GM18861 (cell line): Measurements from ENCODE around the gene ZNF557.
"Not testable (repeated sequence)": the region's sequence is repeated elsewhere in the genome, so short reads cannot be mapped to it uniquely, and the experiment has no call there.

ENCODE experiments used
- ATAC-seq: cut with Tn5 transposase; IDR thresholded peaks from one replicate; pipeline ENCODE4 v1.9.1; 2021; ENCODE audit not compliant: unreplicated experiment

ZNF557 gene

GRCh38 chr19:7069042-7069903 lies at the start of gene ZNF557:
TSS of gene ZNF557 (plus strand) at chr19:7069703. CDS start at chr19:7075075, 5,372 bp downstream.
- peak; percentile 74 for ATAC-seq

GRCh38 chr19:7021331-7021730 lies 48.2 kb upstream of the ZNF557 start, which contains the start of gene MBD3L2B:
TSS of gene MBD3L2B (minus strand) at chr19:7021431. CDS start at chr19:7021397, 34 bp downstream.
- ATAC-seq: not testable (repeated sequence)

GRCh38 chr19:7028790-7029189 lies 40.7 kb upstream of the ZNF557 start:
- ATAC-seq: not testable (repeated sequence)

- not testable (repeated sequence) for ATAC-seq
Observed at GRCh38 chr19:7030278-7030677, 39.2 kb upstream of the ZNF557 start, which contains the start of gene MBD3L5. TSS of gene MBD3L5 (plus strand) at chr19:7030578. CDS start at chr19:7030612, 34 bp downstream.

- not testable (repeated sequence) for ATAC-seq
Observed at GRCh38 chr19:7040079-7040478, 29.4 kb upstream of the ZNF557 start, which contains the start of gene MBD3L4. TSS of gene MBD3L4 (minus strand) at chr19:7040179. CDS start at chr19:7040144, 35 bp downstream.

- not testable (repeated sequence) for ATAC-seq
Observed at GRCh38 chr19:7041563-7041962, 27.9 kb upstream of the ZNF557 start.

- not testable (repeated sequence) for ATAC-seq
Observed at GRCh38 chr19:7049021-7049420, 20.5 kb upstream of the ZNF557 start, which contains the start of gene MBD3L2. TSS of gene MBD3L2 (plus strand) at chr19:7049321. CDS start at chr19:7049374, 53 bp downstream.

GRCh38 chr19:7051421-7051820 lies 18.1 kb upstream of the ZNF557 start:
- not testable (repeated sequence) for ATAC-seq

GRCh38 chr19:7052896-7053295 lies 16.6 kb upstream of the ZNF557 start:
- not testable (repeated sequence) for ATAC-seq

GRCh38 chr19:7054635-7055368 lies 14.7 kb upstream of the ZNF557 start:
- not testable (repeated sequence) for ATAC-seq

- not testable (repeated sequence) for ATAC-seq
Observed at GRCh38 chr19:7055679-7056078, 13.8 kb upstream of the ZNF557 start.

- ATAC-seq: not testable (repeated sequence)
Observed at GRCh38 chr19:7056371-7056770, 13.1 kb upstream of the ZNF557 start.

GRCh38 chr19:7058576-7058975 lies 10.9 kb upstream of the ZNF557 start, which contains the start of gene MBD3L3:
TSS of gene MBD3L3 (minus strand) at chr19:7058676. CDS start at chr19:7058605, 71 bp downstream.
- not testable (repeated sequence) for ATAC-seq

GRCh38 chr19:7059977-7060376 lies 9.5 kb upstream of the ZNF557 start:
- not testable (repeated sequence) for ATAC-seq

GRCh38 chr19:7063339-7063738 lies 6.2 kb upstream of the ZNF557 start:
- ATAC-seq: no peak

GRCh38 chr19:7063764-7064418 lies 5.6 kb upstream of the ZNF557 start:
- ATAC-seq: no peak

- ATAC-seq: not testable (repeated sequence)
Observed at GRCh38 chr19:7067122-7067521, 2.4 kb upstream of the ZNF557 start.

- ATAC-seq: no peak
Observed at GRCh38 chr19:7067716-7068115, 1.8 kb upstream of the ZNF557 start.

GRCh38 chr19:7068599-7068998 lies 904 bp upstream of the ZNF557 start:
- ATAC-seq: no peak

- no peak for ATAC-seq
Observed at GRCh38 chr19:7069904-7070226, 362 bp downstream of the ZNF557 start.

- no peak for ATAC-seq
Observed at GRCh38 chr19:7072541-7072940, 3.0 kb downstream of the ZNF557 start.
